GM12891 (cell line): Measurements from ENCODE around the gene GABBR2.

Experiments
- POLR2A ChIP-seq: IDR thresholded peaks from 2 replicates; pipeline ENCODE4 v1.6.1; 2011; ENCODE audit warnings: low read depth, low read length, control low read depth
- POLR2AphosphoS5 ChIP-seq: IDR thresholded peaks from 2 replicates; pipeline ENCODE4 v1.6.1; 2011; ENCODE audit warnings: low read depth, low read length, control low read depth
- SPI1 ChIP-seq: IDR thresholded peaks from 2 replicates; pipeline ENCODE4 v1.6.1; 2011; ENCODE audit warnings: low read depth, low read length, control low read depth

DNA sequence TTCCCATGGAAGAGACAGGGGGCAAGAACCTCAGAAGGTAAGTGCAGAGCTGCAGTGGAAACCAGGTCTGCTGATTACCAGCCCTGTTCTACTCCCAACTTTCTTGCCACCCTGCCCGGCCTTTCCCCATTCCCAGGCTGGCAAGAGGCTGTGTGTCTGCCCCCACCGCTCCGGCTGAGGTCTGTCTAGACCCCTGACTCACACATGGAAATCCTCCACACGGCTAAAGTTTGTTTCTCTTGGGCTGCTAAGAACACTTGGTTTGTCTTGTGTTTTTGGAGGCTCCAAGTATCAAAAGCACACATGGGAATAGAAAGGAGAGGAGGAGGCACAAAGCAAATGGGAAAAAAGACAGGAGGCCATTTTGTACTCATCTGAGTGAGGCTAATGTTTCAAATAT, 168.3 kb downstream of the GABBR2 start:
- TF ChIP-seq POLR2A (no peak), POLR2AphosphoS5 (no peak), SPI1 (no peak)
